ENCODE measurements around the gene MIAT.

The MIAT gene

DNA sequence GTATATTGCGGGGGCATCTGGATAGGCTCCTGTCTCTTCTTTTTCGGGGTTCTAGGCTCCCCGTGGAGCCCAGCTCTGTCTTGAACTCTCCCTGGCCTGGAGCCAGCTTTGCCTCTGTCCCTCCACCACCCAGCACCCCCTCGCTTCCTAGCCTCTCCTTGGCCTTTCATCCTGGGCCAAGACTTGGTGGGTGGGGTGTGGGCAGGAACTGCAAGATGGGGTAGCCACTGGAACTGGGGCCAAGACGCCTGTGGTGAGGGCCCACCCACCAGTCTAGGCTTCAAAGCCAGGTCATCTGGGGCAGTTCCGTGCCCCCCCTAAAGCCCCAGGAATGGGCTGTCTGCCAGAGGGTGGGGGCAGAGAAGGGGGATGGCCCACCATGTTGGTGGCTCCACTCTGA is 37.9 kb upstream of the MIAT start:
- no peak overlapping the region for H3K4me3 ChIP-seq (replicated peaks in 1 of 2; ENCODE audit: low read depth in 2 of 2, low read length in 2 of 2)
- TF ChIP-seq CTCF (IDR thresholded peaks at IDR 0.05; ENCODE audit: low read depth, low read length) = no peak
- DNase-seq (ENCODE audit: low read depth in 2 of 2) = no peak

DNA sequence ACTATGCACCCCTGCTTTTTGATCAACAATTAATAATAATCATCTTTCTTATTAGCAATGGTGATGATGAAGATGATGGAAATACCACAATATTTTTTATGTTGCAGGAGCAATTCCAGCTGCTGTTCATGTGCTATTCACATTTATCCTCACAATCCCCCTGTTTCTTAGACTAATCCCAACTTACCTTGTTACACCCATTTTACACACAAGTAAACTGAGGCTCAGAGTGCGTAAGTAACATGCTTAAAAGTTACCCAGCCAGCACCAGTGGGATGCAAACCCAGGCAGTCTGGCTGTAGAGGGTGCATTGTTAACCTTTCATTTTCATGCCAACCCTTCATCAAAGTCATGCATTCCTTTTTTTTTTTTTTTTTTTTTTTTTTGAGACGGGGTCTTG is 37.2 kb upstream of the MIAT start:
- H3K4me3 ChIP-seq (replicated peaks in 1 of 2; ENCODE audit: low read depth in 2 of 2, low read length in 2 of 2) = no peak overlapping the region
- no peak for TF ChIP-seq CTCF (IDR thresholded peaks at IDR 0.05; ENCODE audit: low read depth, low read length)
- no peak for DNase-seq (ENCODE audit: low read depth in 2 of 2)

- no peak within 1 kb of the TSS for H3K4me3 ChIP-seq (replicated peaks in 1 of 2; ENCODE audit: low read depth in 2 of 2, low read length in 2 of 2)
- DNase-seq (ENCODE audit: low read depth in 2 of 2) = no peak
- TF ChIP-seq CTCF (IDR thresholded peaks at IDR 0.05; ENCODE audit: low read depth, low read length) = no peak
Measured at GRCh38 chr22:26621663-26622062, 35.7 kb upstream of the MIAT start, which contains the start of gene CRYBA4. TSS of gene CRYBA4 (plus strand) at chr22:26621963. CDS start at chr22:26622597, 634 bp downstream.

DNA sequence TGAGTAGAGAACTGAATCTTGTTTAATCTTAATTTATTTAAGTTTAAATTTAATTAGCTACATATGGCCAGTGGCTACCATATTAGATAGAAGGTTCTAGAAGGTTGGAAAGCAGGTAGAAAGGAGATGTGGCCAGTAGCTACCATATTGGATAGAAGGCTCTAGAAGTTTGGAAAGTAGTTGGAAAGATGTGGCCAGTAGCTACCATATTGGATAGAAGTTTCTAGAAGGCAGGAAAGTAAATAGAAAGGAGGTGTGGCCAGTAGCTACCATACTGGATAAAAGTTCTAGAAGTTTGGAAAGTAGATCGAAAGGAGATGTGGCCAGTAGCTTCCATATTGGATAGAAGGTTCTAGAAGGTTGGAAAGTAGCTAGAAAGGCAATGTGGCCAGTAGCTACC is 33.4 kb upstream of the MIAT start:
- DNase-seq (ENCODE audit: low read depth in 2 of 2) = no peak
- H3K4me3 ChIP-seq (replicated peaks in 1 of 2; ENCODE audit: low read depth in 2 of 2, low read length in 2 of 2) = no peak overlapping the region
- no peak for TF ChIP-seq CTCF (IDR thresholded peaks at IDR 0.05; ENCODE audit: low read depth, low read length)

DNA sequence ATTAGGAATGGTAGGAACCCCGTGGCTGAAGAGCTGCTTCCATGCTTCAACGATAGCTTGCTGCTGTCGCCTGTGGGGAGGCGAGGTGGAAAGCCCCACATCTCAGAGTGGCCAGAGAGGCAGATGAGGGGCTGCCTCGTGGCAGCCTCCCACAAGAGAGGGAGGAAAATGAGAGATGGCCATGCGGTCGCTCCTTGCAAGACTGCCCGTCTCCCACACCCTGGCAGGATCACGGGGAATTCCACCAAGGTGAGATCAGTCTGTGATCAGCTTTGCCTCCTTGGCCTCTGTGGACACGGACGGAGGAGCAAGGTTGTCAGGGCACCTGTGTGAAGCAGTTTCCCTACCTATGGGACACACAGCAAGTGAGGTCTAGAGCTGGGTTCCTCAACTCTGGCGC is 32.6 kb upstream of the MIAT start:
- H3K4me3 ChIP-seq (replicated peaks in 1 of 2; ENCODE audit: low read depth in 2 of 2, low read length in 2 of 2) = no peak overlapping the region
- DNase-seq (ENCODE audit: low read depth in 2 of 2) = no peak
- no peak for TF ChIP-seq CTCF (IDR thresholded peaks at IDR 0.05; ENCODE audit: low read depth, low read length)

GRCh38 chr22:26629988-26630761 is 27.2 kb upstream of the MIAT start:
- no peak for DNase-seq (ENCODE audit: low read depth in 2 of 2)
- no peak overlapping the region for H3K4me3 ChIP-seq (replicated peaks in 1 of 2; ENCODE audit: low read depth in 2 of 2, low read length in 2 of 2)
- no peak for TF ChIP-seq CTCF (IDR thresholded peaks at IDR 0.05; ENCODE audit: low read depth, low read length)

DNA sequence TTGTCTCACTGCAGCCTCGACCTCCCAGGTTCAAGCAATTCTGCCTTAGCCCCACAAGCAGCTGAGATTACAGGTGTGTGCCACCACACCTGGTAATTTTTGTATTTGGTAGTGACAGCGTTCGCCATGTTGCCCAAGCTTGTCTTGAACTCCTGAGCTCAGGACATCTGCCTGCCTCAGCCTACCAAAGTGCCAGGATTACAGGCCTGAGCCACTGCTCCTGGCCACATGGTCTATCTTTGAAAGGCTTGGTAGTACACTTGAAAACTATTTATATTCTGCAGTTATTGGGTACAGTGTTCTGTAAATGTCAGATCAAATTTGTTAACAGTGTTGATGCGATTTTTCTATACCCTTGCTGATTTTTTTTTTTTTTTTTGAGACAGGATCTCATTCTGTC is 26.1 kb upstream of the MIAT start:
- no peak for DNase-seq (ENCODE audit: low read depth in 2 of 2)
- H3K4me3 ChIP-seq (replicated peaks in 1 of 2; ENCODE audit: low read depth in 2 of 2, low read length in 2 of 2) = no peak overlapping the region
- TF ChIP-seq CTCF (IDR thresholded peaks at IDR 0.05; ENCODE audit: low read depth, low read length) = no peak
